ENCODE data around the gene RGL3. TPM values are rescaled to one million over a fixed set of nuclear protein-coding genes. Genes with fewer than 3 reads are reported as not detected.
"Not testable (repeated sequence)": the region's sequence is repeated elsewhere in the genome, so short reads cannot be mapped to it uniquely, and the experiment has no call there.

RGL3 gene
- total and polyA plus RNA-seq, 12 donors, result 1.2 to 37.5 (median 3.5) TPM

DNA sequence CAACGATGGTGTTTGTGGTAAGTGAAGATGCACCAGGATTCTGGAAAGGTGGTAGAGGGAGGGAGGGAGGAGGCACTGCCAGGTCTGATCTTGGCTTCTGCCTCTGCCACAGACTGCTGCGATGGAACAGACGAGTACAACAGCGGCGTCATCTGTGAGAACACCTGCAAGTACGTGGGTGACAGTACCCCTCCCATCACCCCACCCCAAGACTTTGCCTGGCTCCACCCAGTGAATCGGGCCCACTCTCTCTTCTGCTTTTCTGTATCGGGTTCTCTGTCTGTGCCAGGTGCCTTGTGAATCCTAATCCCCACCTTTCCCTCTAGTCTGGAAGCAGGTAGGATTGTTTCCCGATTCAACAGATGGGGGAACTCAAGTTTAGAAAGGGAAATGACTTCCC is 18.8 kb upstream of the RGL3 start:
- DNase-seq (no peak), ATAC-seq (no peak)
- intact Hi-C loops (cut with DNase I), result loop anchor here in 7 of 10 donors (5.0 to 10.0 kb wide), 4 partner anchors 53 to 146 kb away; partner anchors contain the start of genes EPOR (in 6 of the 7) and TSPAN16 (in 1 of the 7)
- H3K27me3 ChIP-seq, result no peaks in the 10 kb centered on the region
- H3K4me3 ChIP-seq, result no peak overlapping the region
- 93 to 97% methylated on average over 9 of the region's 9 CpGs for WGBS, 2 donors
- H3K27ac ChIP-seq, result no peak overlapping the region
- peaks cover 8 to 23% (median 20%) of the 10 kb centered on the region in 9 donors for H3K4me1 ChIP-seq
- H3K36me3 ChIP-seq, result peaks cover 0 to 67% (median 48%) of the 10 kb centered on the region in 9 donors
- no peaks in the 10 kb centered on the region for H3K9me3 ChIP-seq
- TF ChIP-seq, protein P1, sequence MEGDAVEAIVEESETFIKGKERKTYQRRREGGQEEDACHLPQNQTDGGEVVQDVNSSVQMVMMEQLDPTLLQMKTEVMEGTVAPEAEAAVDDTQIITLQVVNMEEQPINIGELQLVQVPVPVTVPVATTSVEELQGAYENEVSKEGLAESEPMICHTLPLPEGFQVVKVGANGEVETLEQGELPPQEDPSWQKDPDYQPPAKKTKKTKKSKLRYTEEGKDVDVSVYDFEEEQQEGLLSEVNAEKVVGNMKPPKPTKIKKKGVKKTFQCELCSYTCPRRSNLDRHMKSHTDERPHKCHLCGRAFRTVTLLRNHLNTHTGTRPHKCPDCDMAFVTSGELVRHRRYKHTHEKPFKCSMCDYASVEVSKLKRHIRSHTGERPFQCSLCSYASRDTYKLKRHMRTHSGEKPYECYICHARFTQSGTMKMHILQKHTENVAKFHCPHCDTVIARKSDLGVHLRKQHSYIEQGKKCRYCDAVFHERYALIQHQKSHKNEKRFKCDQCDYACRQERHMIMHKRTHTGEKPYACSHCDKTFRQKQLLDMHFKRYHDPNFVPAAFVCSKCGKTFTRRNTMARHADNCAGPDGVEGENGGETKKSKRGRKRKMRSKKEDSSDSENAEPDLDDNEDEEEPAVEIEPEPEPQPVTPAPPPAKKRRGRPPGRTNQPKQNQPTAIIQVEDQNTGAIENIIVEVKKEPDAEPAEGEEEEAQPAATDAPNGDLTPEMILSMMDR (IDR thresholded peaks at IDR 0.05), result no peak

DNA sequence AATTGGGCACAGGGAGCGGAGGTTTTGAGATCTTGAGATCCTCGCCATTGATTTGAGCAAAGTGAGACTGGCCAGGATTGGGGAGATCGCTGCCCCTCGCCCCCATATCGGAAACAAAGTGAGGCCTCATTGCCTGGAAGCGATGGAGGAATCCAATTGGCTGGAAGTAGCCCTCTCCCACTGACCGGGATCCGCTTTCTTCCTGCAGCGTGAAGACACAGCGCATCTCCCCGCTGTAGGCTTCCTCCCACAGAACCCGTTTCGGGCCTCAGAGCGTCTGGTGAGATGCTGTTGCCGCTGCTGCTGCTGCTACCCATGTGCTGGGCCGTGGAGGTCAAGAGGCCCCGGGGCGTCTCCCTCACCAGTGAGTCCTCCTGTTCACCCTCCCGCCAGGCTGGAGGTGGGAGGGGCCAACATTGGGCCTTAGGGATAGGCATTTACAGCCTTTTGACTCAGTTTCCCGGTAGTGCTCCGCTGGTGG is 16.8 kb upstream of the RGL3 start:
- peak overlapping the region; percentile 50 to 87 (median 78) for H3K4me3 ChIP-seq
- peaks cover 8 to 23% (median 20%) of the 10 kb centered on the region in 9 donors for H3K4me1 ChIP-seq
- intact Hi-C loops (cut with DNase I), result loop anchor here in 8 of 10 donors (1.0 to 10.0 kb wide), 6 partner anchors 46 to 144 kb away; partner anchors contain the start of genes EPOR (in 6 of the 8), SWSAP1 (in 1 of the 8) and TSPAN16 (in 1 of the 8)
- TF ChIP-seq, protein P1 (IDR thresholded peaks at IDR 0.05), result no peak
- no peak for DNase-seq
- peaks cover 0 to 47% (median 29%) of the 10 kb centered on the region in 9 donors for H3K36me3 ChIP-seq
- peak overlapping the region in 9 of 10 donors; percentile 70 to 86 (median 78) for H3K27ac ChIP-seq
- ATAC-seq, result no peak
- 4% methylated on average over 21 of the region's 21 CpGs for WGBS, 2 donors
- no peaks in the 10 kb centered on the region for H3K9me3 ChIP-seq
- H3K27me3 ChIP-seq, result no peaks in the 10 kb centered on the region

DNA sequence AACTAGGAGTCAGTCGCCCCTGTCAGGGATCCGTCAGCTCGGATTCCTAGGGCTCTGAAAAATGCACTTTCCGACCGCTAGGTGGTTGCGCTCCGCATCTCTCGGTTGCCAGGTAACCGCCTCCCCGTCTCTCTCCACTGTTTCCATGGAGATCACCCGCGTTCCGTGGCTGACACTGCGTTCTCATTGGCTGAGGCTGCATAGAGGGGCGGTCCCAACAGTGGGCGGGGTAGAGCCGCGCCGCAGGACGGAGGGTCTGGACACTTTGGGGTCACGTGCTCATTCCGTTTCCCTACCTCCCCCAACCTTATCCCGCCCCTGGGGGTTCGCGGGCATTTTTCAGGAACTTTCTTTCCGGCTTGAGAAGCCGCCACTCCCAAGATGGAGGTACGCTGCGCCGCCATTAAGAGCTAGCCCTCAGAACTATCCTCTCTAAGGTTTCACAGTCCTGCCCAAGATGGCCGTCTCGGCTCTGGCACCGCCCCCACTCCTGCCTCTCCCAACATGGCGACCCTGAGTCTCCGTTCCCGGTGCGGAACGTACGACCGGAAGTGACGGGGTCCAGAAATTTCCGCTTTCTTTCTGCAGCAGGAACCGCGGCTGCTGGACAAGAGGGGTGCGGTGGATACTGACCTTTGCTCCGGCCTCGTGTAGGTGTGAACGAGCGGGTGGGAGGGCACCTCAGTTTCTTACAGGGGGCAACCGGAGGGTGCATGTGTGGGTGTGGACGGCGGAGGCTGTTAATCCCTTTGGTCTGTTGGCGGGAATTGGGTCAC is 16.1 kb upstream of the RGL3 start, which contains the start of the genes ODAD3 and PRKCSH:
ODAD3 (minus strand) TSS at position 65 of the 776 bp plus-strand sequence. CDS start 105 bp downstream, outside the sequence.
PRKCSH (plus strand) TSS at position 579 of the 776 bp plus-strand sequence. CDS start 483 bp downstream, outside the sequence.
- TF ChIP-seq, protein P1 (IDR thresholded peaks at IDR 0.05), result peak; percentile 60 to 95 (median 89)
- DNase-seq (peak; percentile 98 to 99), ATAC-seq (peak; percentile 98 to 99 (median 98))
- H3K9me3 ChIP-seq, result no peaks in the 10 kb centered on the region
- intact Hi-C loops (cut with DNase I), result loop anchor here in 8 of 10 donors (1.0 to 10.0 kb wide), 6 partner anchors 47 to 143 kb away; partner anchors contain the start of genes EPOR (in 6 of the 8), SWSAP1 (in 1 of the 8) and TSPAN16 (in 1 of the 8)
- H3K27me3 ChIP-seq, result no peaks in the 10 kb centered on the region
- H3K27ac ChIP-seq, result peak within 1 kb of the TSS; percentile 53 to 86 (median 80)
- 0% methylated on average over 53 of the region's 53 CpGs for WGBS, 2 donors
- peaks cover 8 to 23% (median 20%) of the 10 kb centered on the region in 9 donors for H3K4me1 ChIP-seq
- H3K4me3 ChIP-seq, result peak within 1 kb of the TSS; percentile 50 to 87 (median 78)
- H3K36me3 ChIP-seq, result peaks cover 0 to 40% (median 23%) of the 10 kb centered on the region in 9 donors

DNA sequence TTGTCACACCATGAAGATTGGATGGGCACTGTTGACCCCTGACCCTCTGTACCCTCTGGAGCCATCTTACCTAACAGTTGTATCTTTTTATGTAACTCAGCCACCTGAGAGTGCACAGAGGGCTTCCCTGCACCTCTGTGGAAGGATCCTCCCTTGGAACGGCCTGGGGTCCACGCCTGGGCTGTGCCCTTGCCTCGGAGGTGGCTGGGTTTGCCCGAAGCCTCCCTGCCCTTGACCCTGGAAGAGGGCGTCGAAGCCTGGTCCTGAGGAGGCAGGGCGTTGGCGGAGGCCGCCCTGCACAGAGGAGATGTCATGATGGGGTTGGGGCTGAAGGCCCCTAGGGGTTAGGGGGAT is 15.6 kb upstream of the RGL3 start:
- WGBS, 2 donors, result 3 to 6% methylated on average over 9 of the region's 9 CpGs

DNA sequence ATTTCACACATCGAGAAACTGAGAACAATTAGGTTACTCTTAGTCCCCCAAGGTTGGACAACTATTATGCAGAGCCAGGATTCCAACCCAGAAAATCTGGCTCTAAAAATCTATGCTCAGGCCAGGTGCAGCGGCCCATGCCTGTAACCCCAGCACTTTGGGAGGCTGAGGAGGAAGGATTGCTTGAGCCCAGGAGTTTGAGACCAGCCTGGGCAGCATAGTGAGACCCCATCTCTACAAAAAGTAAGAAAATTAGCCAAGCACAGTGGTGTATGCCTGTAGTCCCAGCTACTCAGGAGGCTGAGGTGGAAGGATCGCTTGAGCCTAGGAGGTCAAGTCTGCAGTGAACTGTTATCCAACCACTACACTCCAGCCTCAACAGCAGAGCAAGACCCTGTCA is 14.4 kb upstream of the RGL3 start:
- not testable (repeated sequence) for DNase-seq, H3K27me3 ChIP-seq, H3K4me3 ChIP-seq, H3K9me3 ChIP-seq, H3K27ac ChIP-seq, ATAC-seq
- Histone ChIP-seq H3K36me3 (peaks cover 0 to 23% (median 10%) of the 10 kb centered on the region in 9 donors), H3K4me1 (peaks cover 8 to 23% (median 20%) of the 10 kb centered on the region in 9 donors)
- intact Hi-C loops (cut with DNase I), result loop anchor here in 3 of 10 donors (5.0 to 10.0 kb wide), 3 partner anchors 49 to 139 kb away; partner anchors contain the start of genes EPOR (in 2 of the 3) and TSPAN16 (in 1 of the 3)
- 97 to 100% methylated on average over 3 of the region's 3 CpGs for WGBS, 2 donors

More for the DNA sequence above, 15.6 kb upstream of the RGL3 start:
- Histone ChIP-seq H3K36me3 (peaks cover 0 to 35% (median 17%) of the 10 kb centered on the region in 9 donors), H3K4me1 (peaks cover 8 to 23% (median 20%) of the 10 kb centered on the region in 9 donors), H3K27me3 (no peaks in the 10 kb centered on the region), H3K9me3 (no peaks in the 10 kb centered on the region), H3K4me3 (peak overlapping the region; percentile 4 to 87 (median 78)), H3K27ac (peak overlapping the region; percentile 44 to 86 (median 80))
- ATAC-seq (peak in 3 of 8 donors; percentile 4 to 9 (median 5)), DNase-seq (no peak)
- TF ChIP-seq, protein P1 (IDR thresholded peaks at IDR 0.05), result no peak
- intact Hi-C loops (cut with DNase I), result loop anchor here in 8 of 10 donors (1.0 to 10.0 kb wide), 6 partner anchors 48 to 142 kb away; partner anchors contain the start of genes EPOR (in 7 of the 8), SWSAP1 (in 1 of the 8) and TSPAN16 (in 1 of the 8)

All from heart right ventricle (tissue), 16 donors.